Trophoblast cell (in vitro differentiated cells and primary cell): Measurements from ENCODE around the gene SPOCK1.

Experiments
- DNase-seq, 2 donors: peaks; one replicate each; pipeline ENCODE4 v3.0.0-alpha.2; 2016
- H2AFZ ChIP-seq: 2 replicates; pipeline ENCODE4 v1.6.1; 2013; ENCODE audit warnings: low read length, moderate library complexity, mild to moderate bottlenecking; ENCODE audit not compliant: insufficient read depth, poor library complexity
- H2AK5ac ChIP-seq: 2 replicates; pipeline ENCODE4 v1.6.1; 2013; ENCODE audit warnings: mild to moderate bottlenecking, low read length
- H2BK120ac ChIP-seq: 2 replicates; pipeline ENCODE4 v1.6.1; 2013; ENCODE audit warnings: low read length, mild to moderate bottlenecking, moderate library complexity; ENCODE audit not compliant: insufficient read depth, poor library complexity
- H2BK12ac ChIP-seq: 2 replicates; pipeline ENCODE4 v1.6.1; 2013; ENCODE audit warnings: mild to moderate bottlenecking, low read length, moderate library complexity
- H2BK5ac ChIP-seq: 2 replicates; pipeline ENCODE4 v1.6.1; 2013; ENCODE audit warnings: low read length, low read depth, moderate library complexity, mild to moderate bottlenecking; ENCODE audit not compliant: poor library complexity
- H3K14ac ChIP-seq: 2 replicates; pipeline ENCODE4 v1.6.1; 2013; ENCODE audit warnings: mild to moderate bottlenecking, low read length
- H3K18ac ChIP-seq: 2 replicates; pipeline ENCODE4 v1.6.1; 2013; ENCODE audit warnings: mild to moderate bottlenecking, low read length
- H3K23ac ChIP-seq: 2 replicates; pipeline ENCODE4 v1.6.1; 2013; ENCODE audit warnings: low read length
- H3K27ac ChIP-seq: 2 replicates; pipeline ENCODE4 v1.5.1; 2013; ENCODE audit warnings: low read depth, mild to moderate bottlenecking, inconsistent platforms, low read length, moderate library complexity
- H3K27me3 ChIP-seq: 2 replicates; pipeline ENCODE4 v1.6.1; 2013; ENCODE audit warnings: inconsistent platforms, mild to moderate bottlenecking, low read length, moderate library complexity; ENCODE audit not compliant: insufficient read depth
- H3K36me3 ChIP-seq, 2 experiments: 1 replicate in 1 of 2; 2 replicates in 1 of 2; pipeline ENCODE4 v1.6.1; 2013; ENCODE audit warnings: low read length in 2 of 2, mild to moderate bottlenecking in 2 of 2, moderate library complexity in 1 of 2; ENCODE audit not compliant: insufficient read depth in 2 of 2, control insufficient read depth in 1 of 2
- H3K4ac ChIP-seq: 2 replicates; pipeline ENCODE4 v1.6.1; 2013; ENCODE audit warnings: low read depth, mild to moderate bottlenecking, low read length, moderate library complexity
- H3K4me1 ChIP-seq, 2 experiments: 1 replicate in 1 of 2; 2 replicates in 1 of 2; pipeline ENCODE4 v1.6.1; 2013; ENCODE audit warnings: low read length in 2 of 2, mild to moderate bottlenecking in 2 of 2, moderate library complexity in 1 of 2; ENCODE audit not compliant: insufficient read depth in 2 of 2, control insufficient read depth in 1 of 2
- H3K4me2 ChIP-seq: 2 replicates; pipeline ENCODE4 v1.6.1; 2013; ENCODE audit warnings: inconsistent platforms, mild to moderate bottlenecking, low read length, moderate library complexity
- H3K4me3 ChIP-seq: 2 replicates; pipeline ENCODE4 v1.5.1; 2013; ENCODE audit warnings: mild to moderate bottlenecking, low read depth, low read length, inconsistent platforms
- H3K79me1 ChIP-seq: one replicate; pipeline ENCODE4 v1.6.1; 2013; ENCODE audit warnings: low read length
- H3K79me2 ChIP-seq: 2 replicates; pipeline ENCODE4 v1.6.1; 2013; ENCODE audit warnings: low read length, mild to moderate bottlenecking; ENCODE audit not compliant: control insufficient read depth, insufficient read depth, poor library complexity
- H3K9ac ChIP-seq: 2 replicates; pipeline ENCODE4 v1.6.1; 2013; ENCODE audit warnings: mild to moderate bottlenecking, low read length
- H3K9me3 ChIP-seq: 2 replicates; pipeline ENCODE4 v1.6.1; 2013; ENCODE audit warnings: low read depth, mild to moderate bottlenecking, control low read depth, inconsistent platforms, low read length; ENCODE audit not compliant: insufficient read depth
- H4K12ac ChIP-seq: 2 replicates; pipeline ENCODE4 v1.6.1; 2013; ENCODE audit warnings: low read depth, mild to moderate bottlenecking, low read length, moderate library complexity
- H4K8ac ChIP-seq: 2 replicates; pipeline ENCODE4 v1.6.1; 2013; ENCODE audit warnings: low read depth, mild to moderate bottlenecking, low read length, moderate library complexity
- H4K91ac ChIP-seq: one replicate; pipeline ENCODE4 v1.6.1; 2013; ENCODE audit warnings: low read depth, mild to moderate bottlenecking, low read length, moderate library complexity
- WGBS: extraction: QIAGEN DNeasy Blood & Tissue Kit; methylation state at CpG from one replicate; pipeline ENCODE4 v1.1.7; 2013; ENCODE audit warnings: missing lambda C conversion rate; ENCODE audit not compliant: insufficient read length, insufficient coverage; ENCODE audit errors: extremely low coverage; 5-methylcytosine and 5-hydroxymethylcytosine counted together

Gene SPOCK1

GRCh38 chr5:137461391-137462264 lies 37.5 kb downstream of the SPOCK1 start:
- no peak overlapping the region for H3K27ac ChIP-seq
- H3K4me3 ChIP-seq: no peak overlapping the region
- H2BK12ac ChIP-seq: no peak overlapping the region
- no peak overlapping the region for H3K4me2 ChIP-seq
- no peak overlapping the region for H3K18ac ChIP-seq
- WGBS: no CpG with 5 or more reads among the region's 6 CpGs
- no peak overlapping the region for H3K23ac ChIP-seq
- H3K9ac ChIP-seq: no peak overlapping the region
- H2AK5ac ChIP-seq: no peak overlapping the region
- H3K79me1 ChIP-seq: no peaks in the 10 kb centered on the region
- H4K91ac ChIP-seq: no peak overlapping the region
- H3K4me1 ChIP-seq: no peaks in the 10 kb centered on the region
- H3K4ac ChIP-seq: no peak overlapping the region
- no peak overlapping the region for H2BK120ac ChIP-seq
- H3K27me3 ChIP-seq: no peaks in the 10 kb centered on the region
- no peaks in the 10 kb centered on the region for H3K79me2 ChIP-seq
- H4K12ac ChIP-seq: no peak overlapping the region
- H4K8ac ChIP-seq: no peak overlapping the region
- DNase-seq: no peak
- H3K36me3 ChIP-seq: no peaks in the 10 kb centered on the region
- no peak overlapping the region for H2BK5ac ChIP-seq
- H3K9me3 ChIP-seq: no peaks in the 10 kb centered on the region
- no peak overlapping the region for H3K14ac ChIP-seq
- H2AFZ ChIP-seq: no peak overlapping the region

GRCh38 chr5:137454671-137455070 lies 44.5 kb downstream of the SPOCK1 start:
- DNase-seq: no peak
- Histone ChIP-seq H2BK12ac (no peak overlapping the region), H2BK5ac (no peak overlapping the region), H3K4me1 (no peaks in the 10 kb centered on the region), H3K27ac (no peak overlapping the region), H3K23ac (no peak overlapping the region), H3K27me3 (no peaks in the 10 kb centered on the region), H3K14ac (no peak overlapping the region), H3K79me1 (no peaks in the 10 kb centered on the region), H2AFZ (no peak overlapping the region), H3K4me2 (no peak overlapping the region), H4K91ac (no peak overlapping the region), H3K18ac (no peak overlapping the region), H3K9me3 (no peaks in the 10 kb centered on the region), H3K4ac (no peak overlapping the region), H4K8ac (no peak overlapping the region), H3K36me3 (no peaks in the 10 kb centered on the region), H2AK5ac (no peak overlapping the region), H4K12ac (no peak overlapping the region), H2BK120ac (no peak overlapping the region), H3K79me2 (no peaks in the 10 kb centered on the region), H3K4me3 (no peak overlapping the region), H3K9ac (no peak overlapping the region)

GRCh38 chr5:137453483-137454080 lies 45.5 kb downstream of the SPOCK1 start:
- Histone ChIP-seq H2AFZ (no peak overlapping the region), H2AK5ac (no peak overlapping the region), H4K12ac (no peak overlapping the region), H3K36me3 (no peaks in the 10 kb centered on the region), H3K23ac (no peak overlapping the region), H3K27ac (no peak overlapping the region), H3K4me1 (no peaks in the 10 kb centered on the region), H2BK120ac (no peak overlapping the region), H3K4me3 (no peak overlapping the region), H3K14ac (no peak overlapping the region), H3K79me1 (no peaks in the 10 kb centered on the region), H3K27me3 (no peaks in the 10 kb centered on the region), H4K91ac (no peak overlapping the region), H2BK12ac (no peak overlapping the region), H4K8ac (no peak overlapping the region), H3K9me3 (peaks cover 1% of the 10 kb centered on the region), H3K18ac (no peak overlapping the region), H2BK5ac (no peak overlapping the region), H3K79me2 (no peaks in the 10 kb centered on the region), H3K9ac (no peak overlapping the region), H3K4ac (no peak overlapping the region), H3K4me2 (no peak overlapping the region)
- peak in 1 of 2 donors; percentile 52 for DNase-seq
- WGBS: no CpG with 5 or more reads among the region's 6 CpGs

- Histone ChIP-seq H3K9me3 (peaks cover 1% of the 10 kb centered on the region), H3K9ac (no peak overlapping the region), H4K8ac (no peak overlapping the region), H3K79me1 (no peaks in the 10 kb centered on the region), H3K23ac (no peak overlapping the region), H2AK5ac (no peak overlapping the region), H2BK5ac (no peak overlapping the region), H2BK12ac (no peak overlapping the region), H3K36me3 (no peaks in the 10 kb centered on the region), H4K91ac (no peak overlapping the region), H3K14ac (no peak overlapping the region), H2AFZ (no peak overlapping the region), H3K18ac (no peak overlapping the region), H4K12ac (no peak overlapping the region), H3K4me1 (no peaks in the 10 kb centered on the region), H3K79me2 (no peaks in the 10 kb centered on the region), H3K4me3 (no peak overlapping the region), H3K4me2 (no peak overlapping the region), H3K27me3 (no peaks in the 10 kb centered on the region), H2BK120ac (no peak overlapping the region), H3K4ac (no peak overlapping the region), H3K27ac (no peak overlapping the region)
- WGBS: no CpG with 5 or more reads among the region's 3 CpGs
- DNase-seq: no peak
These were observed 48.4 kb downstream of the SPOCK1 start for GRCh38 chr5:137450759-137451158.
